ENCODE results near the gene CTIF.

The CTIF gene

DNA sequence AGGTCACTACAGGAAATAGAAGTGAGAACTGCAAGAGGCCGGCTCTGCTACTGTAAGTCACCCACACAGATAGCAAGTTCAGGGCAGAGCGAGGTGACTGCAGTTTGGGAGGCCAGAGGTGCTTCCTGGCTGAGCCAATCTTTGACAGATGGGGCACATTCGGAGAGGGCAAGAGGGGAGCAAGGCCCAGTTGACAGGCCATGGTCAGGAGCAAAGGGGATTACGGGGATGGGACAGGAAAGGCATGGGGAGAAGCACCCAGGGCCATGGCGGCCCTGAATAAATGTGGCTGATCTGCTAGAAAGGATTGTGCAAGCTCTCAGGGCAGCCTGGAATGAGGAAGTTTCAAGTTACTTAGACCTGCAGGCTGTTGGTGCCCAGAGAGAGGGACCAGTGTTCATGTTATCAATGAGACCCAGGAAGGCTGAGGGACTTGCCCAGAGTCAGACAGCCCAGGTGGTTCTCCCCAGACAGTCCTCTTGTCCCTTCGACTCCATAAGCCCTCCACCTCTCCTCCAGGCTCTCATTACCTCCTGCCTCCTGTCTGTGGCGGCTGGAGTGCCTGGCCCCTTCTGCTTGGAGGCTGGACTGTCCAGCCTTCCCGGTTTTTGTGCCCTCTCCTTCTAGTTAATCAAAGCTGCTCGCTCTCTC lies 123.3 kb downstream of the CTIF start:
- FAIRE-seq: no peak
- no peak for DNase-seq (ENCODE audit: low spot score)

DNA sequence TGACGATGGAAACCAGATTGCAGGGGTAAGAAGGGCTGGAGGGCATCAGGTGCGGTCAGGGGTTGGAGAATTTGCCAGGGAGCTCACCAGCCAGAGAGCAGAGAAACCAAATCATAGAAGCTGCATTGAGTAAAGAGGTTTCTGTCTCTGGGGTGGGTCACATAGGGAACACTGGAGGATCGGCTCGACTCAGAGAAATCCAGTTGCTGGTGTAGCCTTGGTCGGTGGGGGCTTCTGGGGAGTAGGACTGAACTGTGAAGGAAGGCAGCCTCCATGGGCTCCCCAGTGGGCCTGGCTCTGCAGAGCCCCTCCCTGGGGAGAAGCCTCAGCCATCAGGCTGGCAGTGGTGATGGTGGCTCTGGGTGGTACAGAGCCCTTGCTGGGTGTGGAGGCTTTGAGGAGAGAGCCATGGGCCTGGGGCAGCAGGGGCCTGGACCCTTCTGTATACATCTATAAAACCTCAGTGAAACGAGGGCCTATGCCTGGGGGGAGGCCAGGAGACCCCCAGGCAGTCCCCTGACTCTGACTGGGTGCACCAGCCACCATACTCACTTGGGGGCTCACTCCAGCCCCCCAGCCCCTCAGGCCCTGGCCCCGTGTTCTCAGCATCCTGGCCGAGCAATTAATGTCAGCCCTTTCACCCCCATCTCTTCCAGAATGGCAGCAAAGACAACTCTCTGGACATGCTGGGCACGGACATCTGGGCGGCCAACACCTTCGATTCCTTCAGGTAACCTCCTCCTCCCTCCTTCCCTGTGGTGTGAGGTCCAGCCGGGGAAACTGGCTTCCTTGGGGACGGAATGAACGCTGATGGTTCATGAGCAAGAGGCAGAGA lies 124.5 kb downstream of the CTIF start:
- no peak for DNase-seq (ENCODE audit: low spot score)
- FAIRE-seq: no peak

DNA sequence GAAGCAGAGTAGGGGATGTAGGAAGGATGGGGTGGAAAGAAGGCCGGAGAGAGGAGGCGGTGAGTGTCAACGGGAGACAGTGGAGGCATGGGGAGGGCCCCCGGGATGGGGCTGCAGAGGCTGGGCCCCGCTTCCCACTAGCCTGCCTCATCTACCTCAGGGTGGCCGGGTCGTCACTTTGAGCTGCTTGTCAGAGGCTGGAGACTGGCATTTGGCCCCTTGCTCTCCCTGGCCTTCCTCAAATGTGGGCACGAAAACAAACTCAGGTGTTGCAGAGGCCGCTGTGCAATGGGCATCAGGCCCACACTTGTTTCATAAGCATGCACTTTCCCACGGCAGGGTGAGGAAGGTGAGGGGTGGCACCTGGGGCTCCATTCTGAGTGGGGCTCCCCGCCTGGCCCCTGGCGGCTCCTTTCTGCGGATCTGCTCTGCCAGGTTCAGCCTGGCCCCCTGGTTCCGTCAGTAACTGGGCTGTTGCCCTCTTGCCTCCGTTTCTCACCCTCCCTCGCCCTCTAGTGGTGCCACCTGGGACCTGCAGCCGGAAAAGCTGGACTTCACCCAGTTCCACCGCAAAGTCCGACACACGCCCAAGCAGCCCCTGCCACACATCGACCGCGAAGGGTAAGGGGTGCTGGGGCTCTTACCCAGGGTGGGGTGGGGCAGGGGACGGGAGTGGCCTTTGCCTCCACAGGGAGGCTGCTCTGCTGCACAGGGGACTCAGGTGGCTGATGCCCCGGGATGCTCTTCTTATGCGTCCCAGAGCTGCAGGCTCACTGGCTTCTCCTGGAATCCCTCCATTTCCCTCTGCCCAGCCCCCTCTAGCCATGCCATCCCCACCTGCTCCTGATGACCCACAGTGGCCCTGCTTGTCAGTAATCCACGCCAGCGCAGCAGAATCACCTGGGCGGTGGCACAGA lies 125.4 kb downstream of the CTIF start:
- FAIRE-seq (no peak), DNase-seq (ENCODE audit: low spot score) (no peak)

DNA sequence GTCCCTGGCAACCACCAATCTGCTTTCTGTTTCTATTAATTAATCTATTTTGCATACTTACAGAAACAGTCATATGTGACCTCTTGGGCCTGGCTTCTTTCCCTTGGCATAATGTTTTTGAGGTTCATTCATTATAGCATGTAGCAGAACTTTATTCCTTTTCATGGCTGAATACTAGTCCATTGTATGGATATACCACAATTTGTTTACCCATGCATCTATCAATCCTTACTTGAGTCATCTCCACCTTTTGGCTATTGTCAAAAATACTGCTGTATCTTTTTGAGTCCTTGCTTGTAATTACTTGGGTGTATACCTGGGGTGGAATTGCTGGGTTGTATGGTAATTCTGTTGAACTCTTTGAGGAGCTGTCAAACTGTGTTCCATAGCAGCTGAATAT lies 126.8 kb downstream of the CTIF start:
- FAIRE-seq (no peak), DNase-seq (ENCODE audit: low spot score) (no peak)

DNA sequence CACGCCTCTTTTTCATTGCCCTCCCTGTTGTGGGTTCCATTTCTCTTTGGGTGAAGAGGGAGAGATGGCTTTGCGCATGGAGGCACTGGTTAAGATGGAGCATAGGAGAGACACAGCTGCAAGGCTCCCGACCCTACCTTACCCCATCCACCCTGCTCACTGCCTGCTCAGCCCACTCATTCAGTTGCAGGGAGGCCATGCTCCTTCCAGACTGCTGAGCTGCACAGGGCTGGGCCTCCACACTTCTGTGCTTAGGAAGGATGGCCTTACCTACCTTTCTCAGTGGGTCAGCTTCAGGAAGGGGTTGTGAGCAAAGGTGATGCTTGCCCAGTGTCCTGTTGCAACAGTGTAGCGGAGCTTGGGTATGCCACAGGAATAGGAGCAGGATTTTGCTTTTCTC lies 127.8 kb downstream of the CTIF start:
- FAIRE-seq: no peak
- DNase-seq (ENCODE audit: low spot score): no peak

DNA sequence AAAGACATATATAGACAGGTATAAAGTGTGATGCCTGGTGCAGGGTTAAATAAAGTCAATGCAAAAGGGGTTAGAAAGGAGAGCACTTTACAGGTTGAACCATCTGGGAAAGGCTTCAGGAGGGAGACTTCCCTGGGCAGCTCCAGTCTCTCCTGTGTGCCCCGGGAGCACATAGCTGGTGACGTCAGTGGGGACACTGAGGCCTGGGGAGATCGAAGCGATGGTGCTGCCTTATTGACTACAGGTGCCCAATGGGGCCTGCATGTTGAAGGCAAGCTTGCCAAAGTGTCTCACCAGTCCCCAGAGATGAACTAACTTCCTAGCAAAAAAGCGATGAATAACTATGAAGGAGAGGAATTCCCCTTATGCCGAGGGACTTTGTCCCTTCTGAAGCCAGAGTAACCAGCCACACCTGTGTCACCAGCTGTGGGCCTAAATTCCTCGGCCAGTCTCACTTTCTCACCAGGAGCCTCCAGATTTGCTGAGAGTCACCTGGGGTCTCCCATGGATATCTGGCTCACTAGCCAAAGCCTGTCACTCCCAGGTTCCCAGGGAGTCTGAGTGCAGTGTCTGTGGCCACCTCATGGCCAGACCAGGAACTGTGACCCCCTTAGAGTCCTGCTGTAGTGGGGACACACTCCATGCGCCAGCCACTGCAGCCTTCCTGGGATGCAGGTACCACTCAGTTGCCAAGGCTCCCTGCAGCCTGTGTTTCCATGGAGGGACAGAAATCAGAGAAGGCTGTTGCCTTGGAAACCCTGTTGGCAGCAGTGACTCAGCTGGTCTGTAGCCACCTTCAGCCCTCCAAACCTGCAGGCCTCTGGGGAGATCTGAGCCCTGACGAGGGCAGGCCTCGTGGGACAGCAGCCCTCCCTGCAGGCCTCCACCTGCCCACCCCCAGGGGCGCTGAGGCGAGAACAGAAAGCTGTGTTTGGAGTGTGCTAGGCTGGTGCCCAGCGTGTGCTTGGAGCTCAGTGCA lies 128.7 kb downstream of the CTIF start:
- FAIRE-seq: no peak

DNA sequence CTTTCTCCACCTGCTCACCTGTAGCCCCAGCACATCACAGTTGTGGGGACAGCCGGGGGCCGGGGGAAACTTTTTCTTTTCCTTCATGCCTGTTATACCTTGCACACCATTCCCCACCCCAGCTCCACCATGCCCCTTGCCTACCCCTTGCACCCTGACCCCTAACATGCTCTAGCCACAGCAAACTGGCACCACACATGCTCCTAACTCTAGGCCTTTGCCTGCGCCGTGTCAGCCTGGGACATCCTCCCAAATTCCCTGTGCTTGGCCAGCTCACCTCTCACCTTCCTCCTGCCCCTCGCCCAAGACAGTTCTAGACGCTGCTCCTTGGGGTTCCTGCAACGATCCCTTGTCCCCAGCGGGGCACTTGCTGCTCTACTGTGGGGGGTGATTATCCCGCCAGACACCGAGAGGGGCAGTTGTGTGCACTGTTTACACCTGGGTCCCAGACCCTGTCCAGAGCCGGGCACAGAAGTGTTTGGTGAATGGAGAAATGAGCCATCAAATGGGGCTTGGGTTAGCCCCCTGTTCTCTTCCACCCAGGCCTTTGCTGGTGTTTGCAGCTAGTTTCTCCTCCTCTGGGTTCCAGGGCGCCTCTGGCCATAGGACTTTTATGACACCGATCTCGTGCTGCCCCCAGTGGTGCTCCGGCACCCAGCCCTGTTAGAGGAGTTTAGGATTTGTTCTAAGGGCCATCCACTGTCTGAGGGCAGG lies 129.8 kb downstream of the CTIF start:
- FAIRE-seq (no peak), DNase-seq (ENCODE audit: low spot score) (no peak)

More for the DNA sequence above, 128.7 kb downstream of the CTIF start:
- DNase-seq (ENCODE audit: low spot score): peak; percentile 18

DNA sequence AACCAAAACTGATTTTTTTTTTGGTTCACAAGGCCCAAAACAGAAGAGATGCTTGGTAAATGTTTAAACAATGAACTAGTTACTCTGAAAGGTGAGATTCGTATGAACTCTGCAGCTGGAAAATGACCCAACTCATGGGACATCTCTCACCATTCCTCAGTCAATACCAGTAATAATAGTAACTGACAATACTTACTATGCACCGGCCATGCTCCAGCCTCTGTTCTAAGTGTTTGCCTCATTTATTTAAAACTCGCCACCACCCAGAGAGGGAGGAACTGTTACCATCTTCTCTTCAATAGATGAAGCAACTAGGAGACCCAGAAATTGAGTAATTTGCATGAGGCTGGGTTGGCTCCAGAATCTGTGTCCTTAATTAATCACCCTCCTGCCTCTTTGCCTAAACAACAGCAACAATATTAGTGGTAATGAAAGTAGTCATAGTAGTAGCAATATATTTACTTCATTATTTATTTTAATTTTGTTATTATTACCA lies 130.4 kb downstream of the CTIF start:
- FAIRE-seq (no peak), DNase-seq (ENCODE audit: low spot score) (no peak)

DNA sequence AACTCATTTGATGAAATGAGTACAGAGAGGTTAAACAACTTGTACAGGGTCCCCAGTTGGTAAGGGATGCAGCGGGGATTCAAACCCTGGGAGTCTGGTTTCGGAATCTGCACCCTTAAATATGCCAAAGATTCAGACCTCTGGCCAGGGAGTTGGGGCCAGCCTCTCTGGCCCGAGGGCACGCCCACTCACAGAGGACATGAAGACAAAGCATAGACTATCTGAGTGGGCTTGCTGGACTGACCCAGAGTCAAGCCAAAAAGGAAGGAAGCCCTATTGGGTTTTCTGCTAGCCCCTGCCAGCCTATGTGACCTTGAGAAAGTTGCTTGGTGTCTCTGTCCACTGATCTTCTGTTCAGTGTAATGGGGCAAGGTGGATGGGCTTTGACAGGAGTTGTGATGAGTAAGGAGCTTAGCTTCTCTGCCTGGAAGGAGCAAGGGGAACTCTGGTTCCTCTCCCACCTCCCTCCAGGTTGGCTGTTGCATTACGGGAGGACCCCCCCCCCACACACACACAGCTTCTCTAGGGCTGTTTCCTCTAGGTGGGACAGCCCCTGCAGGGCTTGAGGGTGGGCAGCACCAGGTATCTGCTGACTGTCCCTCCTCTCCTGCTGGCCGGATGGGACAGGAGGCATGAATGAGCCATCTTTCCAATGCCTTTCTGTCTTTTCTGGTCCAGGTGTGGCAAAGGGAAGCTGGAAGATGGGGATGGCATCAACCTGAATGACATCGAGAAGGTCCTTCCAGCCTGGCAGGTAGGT lies 131.3 kb downstream of the CTIF start:
- FAIRE-seq (no peak), DNase-seq (ENCODE audit: low spot score) (no peak)

DNA sequence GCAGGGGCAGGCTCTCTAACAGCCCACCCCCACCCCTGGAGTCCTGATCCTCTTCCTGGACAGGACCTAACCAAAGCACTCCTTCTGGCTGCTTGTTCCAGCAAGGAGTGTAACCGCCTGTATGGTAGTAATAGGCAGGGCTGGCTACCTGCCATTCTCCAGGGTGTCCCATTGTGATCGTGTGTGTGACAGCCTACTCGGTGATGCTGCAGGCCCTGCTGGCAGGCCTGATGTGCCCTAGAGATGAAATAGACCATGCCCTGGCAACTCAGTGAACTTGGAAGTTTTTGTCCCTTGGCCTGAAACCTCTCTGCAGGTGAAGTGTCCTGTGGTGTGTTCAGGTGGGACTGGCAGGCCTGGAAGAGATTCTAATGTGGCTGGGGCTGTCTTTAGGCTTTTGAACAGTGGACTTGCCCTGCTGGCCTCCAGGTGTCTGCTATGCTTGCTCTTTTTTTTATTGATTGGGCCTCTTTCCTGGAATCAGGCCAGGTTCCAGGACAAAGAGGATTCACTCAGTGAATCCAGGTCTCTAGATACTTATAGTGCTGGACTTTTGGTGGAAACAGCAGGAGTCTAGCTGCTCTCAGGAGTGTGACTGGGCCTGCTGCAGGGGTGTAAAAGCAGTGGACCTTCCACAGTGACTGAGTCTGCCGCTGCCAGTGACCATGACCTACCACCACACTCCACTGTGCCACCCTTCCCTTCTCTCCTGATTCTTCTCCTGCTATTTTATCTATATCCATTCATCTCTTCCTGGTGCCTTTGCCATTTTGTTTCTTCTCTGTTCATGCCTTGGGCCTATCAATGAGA lies 132.1 kb downstream of the CTIF start:
- no peak for FAIRE-seq
- no peak for DNase-seq (ENCODE audit: low spot score)

DNA sequence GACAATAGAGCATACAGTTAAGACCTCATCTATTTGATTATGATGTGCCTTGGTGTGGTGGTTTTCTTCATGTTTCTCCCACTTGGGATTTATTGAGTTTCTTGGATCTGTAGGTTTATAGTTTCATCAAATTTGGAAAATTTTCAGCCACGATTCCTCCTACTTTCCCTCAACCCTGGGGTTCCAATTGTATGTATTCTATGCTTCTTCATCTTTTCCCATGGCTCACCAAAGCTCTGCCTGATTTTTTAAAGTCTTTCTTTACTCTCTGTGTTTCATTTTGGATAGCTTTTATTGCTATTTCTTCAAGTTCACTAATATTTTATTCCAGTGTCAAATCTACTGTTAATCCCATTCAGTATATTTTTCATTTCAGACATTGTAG lies 132.7 kb downstream of the CTIF start:
- DNase-seq (ENCODE audit: low spot score) (no peak), FAIRE-seq (no peak)

DNA sequence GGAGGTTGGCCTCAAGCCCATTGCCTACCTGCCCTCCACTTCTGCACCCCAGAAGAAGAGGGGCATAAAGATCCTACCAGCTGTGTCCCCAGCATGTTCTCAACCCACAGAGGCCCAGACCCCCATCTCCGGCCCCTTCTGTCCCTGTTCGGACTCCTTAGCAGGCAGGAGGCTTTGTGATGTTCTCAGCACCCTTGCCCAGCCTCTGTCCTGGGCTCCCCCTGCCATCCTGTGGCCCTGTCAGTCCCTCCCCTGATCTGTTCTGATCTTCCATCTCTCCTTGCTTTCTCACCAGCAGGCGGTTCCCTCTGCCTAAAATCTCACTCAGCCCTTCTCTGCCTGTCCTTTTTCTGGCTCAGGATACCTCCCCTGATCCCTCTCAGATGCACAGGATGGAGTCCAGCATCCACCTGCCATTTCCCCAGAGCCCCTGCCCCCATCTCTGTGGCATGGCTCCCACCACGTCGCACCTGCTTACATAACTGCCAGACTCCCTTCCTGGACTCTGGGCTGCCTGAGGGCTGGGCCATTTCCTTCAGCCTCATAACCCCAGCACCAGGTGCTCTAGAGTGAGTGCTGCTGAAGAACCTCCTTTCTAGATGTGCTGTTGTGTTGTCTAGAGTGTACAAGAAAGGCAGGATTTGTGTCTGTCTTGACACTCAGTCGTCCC lies 134.0 kb downstream of the CTIF start:
- FAIRE-seq: no peak
- DNase-seq (ENCODE audit: low spot score): no peak

DNA sequence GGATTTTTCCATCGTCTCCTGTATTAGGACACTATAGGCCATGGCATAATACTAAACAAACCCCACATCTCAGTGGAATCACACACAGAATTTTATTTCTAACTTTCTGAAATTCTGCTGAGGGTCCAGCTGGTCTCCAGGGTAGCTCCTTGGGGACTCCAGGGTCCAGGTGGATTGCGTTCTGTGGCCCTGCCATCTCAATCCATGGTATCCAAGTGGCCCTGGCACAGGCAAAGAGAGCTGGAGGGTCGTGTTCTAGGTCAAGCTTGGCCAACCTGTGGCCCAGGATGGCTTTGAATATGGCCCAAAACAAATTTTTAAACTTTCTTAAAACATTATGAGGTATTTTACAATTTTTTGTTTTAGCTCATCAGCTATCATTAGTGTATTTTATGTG lies 134.6 kb downstream of the CTIF start:
- no peak for FAIRE-seq
- no peak for DNase-seq (ENCODE audit: low spot score)

DNA sequence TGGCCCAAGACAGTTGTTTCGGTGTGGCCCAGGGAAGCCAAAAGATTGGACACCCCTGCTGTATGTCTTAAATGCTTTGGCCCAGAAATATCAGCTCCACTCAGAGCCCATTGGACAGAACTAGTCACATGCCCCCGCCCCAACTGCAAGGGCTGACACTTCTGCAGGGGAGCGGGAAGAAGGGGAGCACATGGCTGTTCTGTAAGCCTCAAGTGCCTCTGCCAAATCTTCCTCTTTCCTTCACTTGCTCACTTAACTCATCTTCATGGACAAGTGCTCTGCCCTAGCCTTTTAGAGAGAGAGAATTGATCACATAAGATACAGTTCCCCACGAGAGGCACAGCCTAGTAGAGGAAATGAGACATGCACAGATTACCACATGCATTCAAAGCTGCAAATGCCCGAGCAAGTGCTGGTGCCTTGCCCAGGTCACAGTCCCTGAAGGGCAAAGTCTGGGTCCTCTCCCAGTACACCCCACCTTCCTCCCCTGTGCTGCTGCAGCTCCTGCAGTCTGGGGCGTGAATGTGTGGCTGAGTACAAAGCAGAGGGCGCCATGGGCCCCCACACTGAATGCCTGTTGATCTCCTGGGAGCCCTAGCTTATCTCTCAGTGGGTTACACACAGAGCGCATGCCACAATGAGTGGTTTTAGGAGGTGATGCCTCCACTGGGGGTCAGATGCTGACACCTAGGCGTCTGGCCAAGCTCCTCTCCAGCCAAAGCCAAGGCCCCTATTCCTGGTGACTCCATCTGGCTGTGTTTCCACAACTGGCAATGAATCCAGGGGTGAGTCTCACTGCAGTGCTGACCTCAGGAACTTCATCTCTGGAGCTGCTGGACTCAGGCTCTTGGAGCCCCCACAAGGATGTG lies 135.3 kb downstream of the CTIF start:
- FAIRE-seq (no peak), DNase-seq (ENCODE audit: low spot score) (no peak)

DNA sequence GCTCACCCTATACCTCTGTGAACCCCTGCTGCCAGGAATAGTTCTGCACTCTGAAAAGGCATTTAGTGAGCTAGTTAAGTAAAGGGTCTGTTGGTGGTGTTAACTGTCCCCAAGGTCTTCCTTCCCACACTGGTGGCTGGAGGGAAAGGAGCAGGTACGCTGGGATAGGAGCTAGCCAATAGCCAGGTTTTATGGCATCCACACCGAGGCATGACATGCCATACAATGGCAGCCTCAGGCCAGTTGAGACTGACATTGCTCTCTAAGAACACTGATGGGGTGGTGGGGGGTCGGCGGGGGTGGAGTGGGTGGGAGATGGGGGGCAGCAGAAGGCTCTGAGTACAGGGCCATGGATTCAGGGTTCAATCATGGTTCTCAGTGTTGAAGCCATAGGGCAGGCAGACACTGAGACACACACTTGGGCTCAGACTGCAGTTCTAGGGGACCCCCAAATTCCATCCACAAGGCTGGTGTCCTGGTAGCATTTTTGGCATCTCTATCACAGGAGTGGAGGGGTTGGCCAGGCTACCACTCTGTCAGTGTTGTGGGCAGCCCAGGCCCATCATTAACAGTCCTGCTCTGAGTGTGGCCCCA lies 136.0 kb downstream of the CTIF start:
- DNase-seq (ENCODE audit: low spot score) (no peak), FAIRE-seq (no peak)

DNA sequence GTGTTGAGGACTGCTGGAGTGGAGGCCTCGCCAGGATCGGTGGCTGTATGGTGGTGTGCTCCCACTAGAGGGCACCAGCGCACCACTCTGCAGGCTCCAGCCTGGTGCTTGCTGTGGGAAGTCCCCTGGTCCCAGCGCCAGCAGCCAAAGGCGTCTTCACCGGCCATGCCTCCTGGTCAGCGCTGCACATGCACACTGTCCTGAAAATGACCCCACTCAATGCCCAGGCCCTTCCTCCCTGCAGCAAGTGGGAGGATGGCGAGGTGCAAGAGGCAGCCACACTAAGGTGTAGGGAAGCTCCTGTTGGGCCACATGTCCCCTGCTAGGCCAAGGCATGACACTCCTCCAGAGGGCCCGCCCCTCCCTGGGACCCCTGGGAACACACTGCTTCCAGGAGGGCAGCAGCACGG lies 136.5 kb downstream of the CTIF start:
- DNase-seq (ENCODE audit: low spot score) (peak; percentile 71), FAIRE-seq (no peak)
